ENCODE results near the gene SORCS2.

SORCS2 gene

DNA sequence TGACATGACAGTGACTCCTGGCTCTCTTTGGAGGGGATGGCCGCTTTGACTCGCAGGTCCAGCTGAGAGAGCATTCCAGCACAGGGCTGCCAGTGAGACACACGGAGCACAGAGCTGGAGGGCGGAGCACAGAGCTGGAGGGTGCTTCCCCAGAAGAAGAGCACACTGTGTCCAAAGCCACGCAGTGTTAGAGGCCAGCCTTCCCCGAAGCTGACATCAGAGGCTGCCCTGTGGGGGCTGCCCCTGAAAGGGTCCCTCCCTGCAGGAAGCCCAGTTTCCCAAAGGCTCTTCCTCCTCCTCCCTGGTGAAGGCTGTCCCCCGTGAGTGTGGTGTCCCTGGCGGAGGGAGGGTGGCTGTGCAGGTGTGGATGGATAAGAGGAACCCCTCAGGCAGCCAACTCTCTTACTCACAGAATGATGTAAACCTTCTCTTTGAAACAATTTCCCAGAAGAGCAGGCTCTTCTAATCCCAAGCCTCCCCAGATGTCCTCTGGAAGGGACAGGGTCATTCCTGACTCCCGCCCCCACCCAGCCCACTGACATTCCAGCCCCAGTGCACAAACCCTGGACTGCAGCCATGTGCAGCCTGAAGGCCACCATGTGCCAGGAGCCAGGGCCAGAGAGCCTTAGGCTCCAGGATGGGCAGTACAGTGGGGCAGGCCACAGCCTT is 189.0 kb downstream of the SORCS2 start:
- TF ChIP-seq EZH2phosphoT487 (IDR thresholded peaks at IDR 0.05; ENCODE audit: low read depth): no peak
- no peak for TF ChIP-seq CTCF (IDR thresholded peaks at IDR 0.05; ENCODE audit: low read depth, low read length)
- no peak overlapping the region for H3K27ac ChIP-seq (ENCODE audit: low read length)
- no peaks in the 10 kb centered on the region for H3K79me2 ChIP-seq (ENCODE audit: low read length)
- H4K20me1 ChIP-seq (ENCODE audit: insufficient read depth, low read length): no peaks in the 10 kb centered on the region
- no peaks in the 10 kb centered on the region for H3K9me3 ChIP-seq (ENCODE audit: insufficient read depth, low read length)
- no peak overlapping the region for H3K4me3 ChIP-seq (ENCODE audit: low read length)
- no peaks in the 10 kb centered on the region for H3K36me3 ChIP-seq (replicated peaks; ENCODE audit: low read depth, low read length)
- no peaks in the 10 kb centered on the region for H3K4me1 ChIP-seq (ENCODE audit: low read length)
- no peak overlapping the region for H2AFZ ChIP-seq (ENCODE audit: low read depth, low read length)
- no peaks in the 10 kb centered on the region for H3K27me3 ChIP-seq (ENCODE audit: low read depth, low read length)
- H3K4me2 ChIP-seq (ENCODE audit: low read length): no peak overlapping the region
- H3K9ac ChIP-seq (ENCODE audit: low read length): no peak overlapping the region

DNA sequence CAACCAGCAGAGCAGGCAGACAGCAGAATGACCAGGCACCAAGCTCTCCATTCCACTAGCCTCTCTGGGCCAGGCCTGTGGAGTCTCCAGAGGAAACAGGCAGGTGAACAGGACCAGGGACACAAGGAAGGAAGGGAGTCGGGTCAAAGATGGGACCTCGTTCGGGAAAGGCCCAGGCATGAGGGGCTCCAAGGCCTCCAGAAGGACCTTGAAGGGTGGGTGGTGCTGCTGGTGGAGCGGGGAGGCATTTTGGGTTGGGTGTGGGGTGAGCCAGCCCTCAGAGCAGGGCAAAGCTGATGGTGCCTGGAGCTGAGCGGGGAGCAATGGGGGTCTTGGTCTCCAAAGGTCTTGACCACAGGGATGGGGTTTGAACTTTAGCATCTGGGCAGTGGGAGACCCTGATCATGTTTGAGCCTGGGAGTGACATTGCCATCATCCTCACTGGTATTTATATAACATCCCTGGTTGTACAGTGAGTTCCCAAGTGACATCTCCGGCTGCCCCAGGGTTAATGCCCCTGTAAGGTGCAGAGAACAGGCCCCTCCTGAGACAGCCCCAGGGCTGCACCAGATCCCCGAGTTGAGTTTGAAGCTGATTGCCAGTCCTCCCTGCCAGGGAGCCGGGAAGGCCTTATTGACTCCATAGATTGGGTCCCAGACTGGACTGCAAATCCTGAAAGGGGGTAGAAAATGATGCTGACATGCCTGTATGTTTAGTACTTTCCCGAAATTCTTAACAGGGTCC is 189.7 kb downstream of the SORCS2 start:
- Histone ChIP-seq H3K36me3 (replicated peaks; ENCODE audit: low read depth, low read length) (no peaks in the 10 kb centered on the region), H2AFZ (ENCODE audit: low read depth, low read length) (no peak overlapping the region), H3K4me1 (ENCODE audit: low read length) (no peaks in the 10 kb centered on the region), H3K27me3 (ENCODE audit: low read depth, low read length) (no peaks in the 10 kb centered on the region), H3K9me3 (ENCODE audit: insufficient read depth, low read length) (no peaks in the 10 kb centered on the region), H3K4me3 (ENCODE audit: low read length) (no peak overlapping the region), H3K27ac (ENCODE audit: low read length) (no peak overlapping the region), H3K79me2 (ENCODE audit: low read length) (no peaks in the 10 kb centered on the region), H3K4me2 (ENCODE audit: low read length) (no peak overlapping the region), H4K20me1 (ENCODE audit: insufficient read depth, low read length) (no peaks in the 10 kb centered on the region), H3K9ac (ENCODE audit: low read length) (no peak overlapping the region)
- TF ChIP-seq CTCF (IDR thresholded peaks at IDR 0.05; ENCODE audit: low read depth, low read length) (no peak), EZH2phosphoT487 (IDR thresholded peaks at IDR 0.05; ENCODE audit: low read depth) (no peak)

- Histone ChIP-seq H3K9ac (ENCODE audit: low read length) (no peak overlapping the region), H3K27ac (ENCODE audit: low read length) (no peak overlapping the region), H3K4me2 (ENCODE audit: low read length) (no peak overlapping the region), H4K20me1 (ENCODE audit: insufficient read depth, low read length) (no peaks in the 10 kb centered on the region), H2AFZ (ENCODE audit: low read depth, low read length) (no peak overlapping the region), H3K9me3 (ENCODE audit: insufficient read depth, low read length) (no peaks in the 10 kb centered on the region), H3K4me1 (ENCODE audit: low read length) (no peaks in the 10 kb centered on the region), H3K36me3 (replicated peaks; ENCODE audit: low read depth, low read length) (no peaks in the 10 kb centered on the region), H3K79me2 (ENCODE audit: low read length) (no peaks in the 10 kb centered on the region), H3K4me3 (ENCODE audit: low read length) (no peak overlapping the region), H3K27me3 (ENCODE audit: low read depth, low read length) (no peaks in the 10 kb centered on the region)
- TF ChIP-seq EZH2phosphoT487 (IDR thresholded peaks at IDR 0.05; ENCODE audit: low read depth): no peak
- TF ChIP-seq CTCF (IDR thresholded peaks at IDR 0.05; ENCODE audit: low read depth, low read length): no peak
Observed at GRCh38 chr4:7382634-7383014, 190.3 kb downstream of the SORCS2 start.

GRCh38 chr4:7383266-7383665 is 190.9 kb downstream of the SORCS2 start:
- H3K4me2 ChIP-seq (ENCODE audit: low read length): no peak overlapping the region
- no peak overlapping the region for H3K9ac ChIP-seq (ENCODE audit: low read length)
- no peak overlapping the region for H3K4me3 ChIP-seq (ENCODE audit: low read length)
- H3K27me3 ChIP-seq (ENCODE audit: low read depth, low read length): no peaks in the 10 kb centered on the region
- no peak overlapping the region for H2AFZ ChIP-seq (ENCODE audit: low read depth, low read length)
- no peak overlapping the region for H3K27ac ChIP-seq (ENCODE audit: low read length)
- no peaks in the 10 kb centered on the region for H4K20me1 ChIP-seq (ENCODE audit: insufficient read depth, low read length)
- TF ChIP-seq CTCF (IDR thresholded peaks at IDR 0.05; ENCODE audit: low read depth, low read length) (no peak), EZH2phosphoT487 (IDR thresholded peaks at IDR 0.05; ENCODE audit: low read depth) (no peak)
- no peaks in the 10 kb centered on the region for H3K4me1 ChIP-seq (ENCODE audit: low read length)
- H3K36me3 ChIP-seq (replicated peaks; ENCODE audit: low read depth, low read length): no peaks in the 10 kb centered on the region
- no peaks in the 10 kb centered on the region for H3K79me2 ChIP-seq (ENCODE audit: low read length)
- no peaks in the 10 kb centered on the region for H3K9me3 ChIP-seq (ENCODE audit: insufficient read depth, low read length)
